Skeletal muscle tissue (tissue), 4 donors: Measurements from ENCODE around the gene RSPH1. TPM values are rescaled to one million over a fixed set of nuclear protein-coding genes. Genes with fewer than 3 reads are reported as not detected.

Experiments
- H3K27ac ChIP-seq: one replicate; pipeline ENCODE4 v1.7.0; 2013; ENCODE audit warnings: mild to moderate bottlenecking, low read depth, low read length, inconsistent platforms
- H3K27me3 ChIP-seq, 3 donors: one replicate each; pipeline ENCODE4 v1.7.0; 2013; ENCODE audit warnings: low read length in 3 of 3; ENCODE audit not compliant: control insufficient read depth in 3 of 3, insufficient read depth in 3 of 3
- H3K36me3 ChIP-seq, 3 donors: one replicate each; pipeline ENCODE4 v1.7.0; 2013; ENCODE audit warnings: low read length in 3 of 3; ENCODE audit not compliant: control insufficient read depth in 3 of 3, insufficient read depth in 3 of 3
- H3K4me1 ChIP-seq, 3 donors: one replicate each; pipeline ENCODE4 v1.7.0; 2013; ENCODE audit warnings: low read length in 3 of 3, mild to moderate bottlenecking in 3 of 3; ENCODE audit not compliant: control insufficient read depth in 3 of 3, insufficient read depth in 3 of 3
- H3K4me3 ChIP-seq, 3 donors: one replicate each; pipeline ENCODE4 v1.7.0; 2013; ENCODE audit warnings: low read length in 3 of 3
- H3K9ac ChIP-seq, 3 donors: one replicate each; pipeline ENCODE4 v1.7.0; 2013; ENCODE audit warnings: low read length in 3 of 3, mild to moderate bottlenecking in 3 of 3, moderate library complexity in 2 of 3, low read depth in 1 of 3
- H3K9me3 ChIP-seq, 3 donors: one replicate each; pipeline ENCODE4 v1.7.0; 2013; ENCODE audit warnings: low read length in 3 of 3; ENCODE audit not compliant: control insufficient read depth in 3 of 3
- total RNA-seq: library from RNA; depleted of rRNA; stranded (reverse); fragments of >200 nt; gene quantifications from one replicate; pipeline ENCODE4 v1.2.3, GENCODE V29; 2014
- donor health status: Osteomylitis.

The RSPH1 gene
- total RNA-seq, 1 donor from 2014 or later, result not detected

GRCh38 chr21:42425591-42425990, 70.4 kb downstream of the RSPH1 start:
- H3K36me3 ChIP-seq, result no peaks in the 10 kb centered on the region
- peaks cover 13 to 41% (median 27%) of the 10 kb centered on the region in 3 donors for H3K27me3 ChIP-seq
- H3K9me3 ChIP-seq, result no peaks in the 10 kb centered on the region
- peaks cover 0 to 2% (median 0%) of the 10 kb centered on the region in 3 donors for H3K4me1 ChIP-seq
- no peak overlapping the region for H3K9ac ChIP-seq
- no peak overlapping the region for H3K4me3 ChIP-seq
- no peak overlapping the region for H3K27ac ChIP-seq

- no peaks in the 10 kb centered on the region for H3K36me3 ChIP-seq
- H3K4me1 ChIP-seq, result peaks cover 0 to 2% (median 0%) of the 10 kb centered on the region in 3 donors
- H3K9me3 ChIP-seq, result no peaks in the 10 kb centered on the region
- H3K9ac ChIP-seq, result no peak overlapping the region
- no peak overlapping the region for H3K27ac ChIP-seq
- H3K4me3 ChIP-seq, result no peak overlapping the region
- peaks cover 14 to 44% (median 30%) of the 10 kb centered on the region in 3 donors for H3K27me3 ChIP-seq
Observed at GRCh38 chr21:42424914-42425541, 71.0 kb downstream of the RSPH1 start.

- H3K27me3 ChIP-seq, result peaks cover 14 to 43% (median 28%) of the 10 kb centered on the region in 3 donors
- no peak overlapping the region for H3K27ac ChIP-seq
- no peak overlapping the region for H3K4me3 ChIP-seq
- no peak overlapping the region for H3K9ac ChIP-seq
- H3K4me1 ChIP-seq, result peaks cover 0 to 2% (median 0%) of the 10 kb centered on the region in 3 donors
- H3K36me3 ChIP-seq, result no peaks in the 10 kb centered on the region
- no peaks in the 10 kb centered on the region for H3K9me3 ChIP-seq
Observed at GRCh38 chr21:42423685-42424084, 72.3 kb downstream of the RSPH1 start.

- H3K36me3 ChIP-seq, result no peaks in the 10 kb centered on the region
- peaks cover 0 to 2% (median 0%) of the 10 kb centered on the region in 3 donors for H3K4me1 ChIP-seq
- no peaks in the 10 kb centered on the region for H3K9me3 ChIP-seq
- peaks cover 14 to 45% (median 28%) of the 10 kb centered on the region in 3 donors for H3K27me3 ChIP-seq
- no peak overlapping the region for H3K4me3 ChIP-seq
- H3K27ac ChIP-seq, result no peak overlapping the region
- H3K9ac ChIP-seq, result no peak overlapping the region
Observed at GRCh38 chr21:42423197-42423675, 72.8 kb downstream of the RSPH1 start.

Other genes starting within 250 kb of the RSPH1 start
- 5.2 TPM for gene TFF3, start 180.8 kb downstream of the RSPH1 start, total RNA-seq
- not detected for gene TFF2, start 145.2 kb downstream of the RSPH1 start, total RNA-seq
- not detected for gene TFF1, start 129.7 kb downstream of the RSPH1 start, total RNA-seq
- not detected for gene TMPRSS3, start 100.2 kb downstream of the RSPH1 start, total RNA-seq
- under 0.01 TPM for gene UBASH3A, start 92.3 kb downstream of the RSPH1 start, total RNA-seq
- 2.1 TPM for gene SLC37A1, start 17.6 kb upstream of the RSPH1 start, total RNA-seq
- gene PDE9A, start 157.4 kb upstream of the RSPH1 start, total RNA-seq, result 1.6 TPM